ENCODE results near the gene PRKG1.

Gene PRKG1

GRCh38 chr10:51342381-51342780 is 268.1 kb downstream of the PRKG1 start:
- no peak for DNase-seq (ENCODE audit: low read depth)
- H3K4me3 ChIP-seq (ENCODE audit: low read depth, low read length), result no peak overlapping the region
- TF ChIP-seq CTCF (IDR thresholded peaks at IDR 0.05; ENCODE audit: insufficient read depth, low read depth, low read length, missing control alignments), result no peak

DNA sequence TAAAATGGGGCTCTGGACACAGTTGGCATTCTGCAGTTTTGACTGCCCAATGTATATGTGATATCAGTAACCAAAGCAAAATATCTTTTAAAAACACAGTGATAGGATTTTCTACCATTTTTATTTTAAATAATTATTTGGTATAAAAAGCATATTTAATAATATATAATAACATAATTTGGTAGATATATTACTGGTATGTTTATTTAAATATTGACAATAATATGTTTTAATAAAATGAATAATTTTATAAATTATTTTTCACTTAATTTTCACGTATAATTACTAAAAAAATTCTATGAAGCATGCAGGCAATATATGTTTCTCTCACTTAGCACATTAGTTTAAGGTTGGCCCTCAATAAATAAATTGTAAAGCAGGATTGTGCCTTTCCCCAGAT is 269.1 kb downstream of the PRKG1 start:
- no peak for TF ChIP-seq CTCF (IDR thresholded peaks at IDR 0.05; ENCODE audit: insufficient read depth, low read depth, low read length, missing control alignments)
- H3K4me3 ChIP-seq (ENCODE audit: low read depth, low read length), result no peak overlapping the region
- no peak for DNase-seq (ENCODE audit: low read depth)

GRCh38 chr10:51344371-51344770 is 270.1 kb downstream of the PRKG1 start:
- H3K4me3 ChIP-seq (ENCODE audit: low read depth, low read length), result no peak overlapping the region
- no peak for DNase-seq (ENCODE audit: low read depth)
- no peak for TF ChIP-seq CTCF (IDR thresholded peaks at IDR 0.05; ENCODE audit: insufficient read depth, low read depth, low read length, missing control alignments)

DNA sequence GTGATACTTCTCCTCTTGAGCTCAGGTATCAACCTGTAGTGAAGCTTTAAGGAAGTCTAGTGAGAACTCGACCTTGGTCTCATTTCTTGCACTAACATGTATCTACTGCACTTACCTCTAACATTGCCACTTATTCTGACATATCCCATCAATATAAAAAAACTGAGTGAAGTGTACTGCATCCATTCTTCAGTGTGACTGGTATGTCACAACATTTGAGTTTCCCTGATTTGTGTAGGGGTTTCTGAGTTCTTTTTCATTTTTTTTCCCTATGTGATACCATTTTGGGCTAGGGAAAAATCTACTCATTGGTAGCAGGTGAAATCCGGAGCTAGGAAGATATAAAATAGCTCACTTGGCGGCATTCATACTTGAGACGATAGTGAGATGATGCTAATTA is 274.3 kb downstream of the PRKG1 start:
- no peak overlapping the region for H3K4me3 ChIP-seq (ENCODE audit: low read depth, low read length)
- no peak for TF ChIP-seq CTCF (IDR thresholded peaks at IDR 0.05; ENCODE audit: insufficient read depth, low read depth, low read length, missing control alignments)
- no peak for DNase-seq (ENCODE audit: low read depth)

DNA sequence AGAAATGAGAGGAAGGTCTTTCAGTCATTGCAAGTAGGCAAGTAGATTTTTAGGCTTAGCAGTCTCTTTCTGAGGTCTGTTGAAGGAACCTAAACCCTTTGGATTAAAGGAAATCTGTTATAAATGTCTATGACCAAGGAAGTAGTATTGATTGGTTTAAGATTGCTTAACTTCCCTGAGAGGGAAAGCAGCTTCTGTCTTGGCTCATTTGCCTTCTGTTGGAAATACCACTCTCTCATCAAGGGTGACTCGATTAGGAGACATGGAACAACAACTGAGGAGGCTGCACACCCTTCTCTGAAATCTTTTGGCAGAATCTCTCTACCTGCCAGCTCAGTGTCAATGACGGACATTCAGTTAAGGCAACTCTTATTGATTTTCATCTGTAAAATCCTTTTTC is 282.9 kb downstream of the PRKG1 start:
- H3K4me3 ChIP-seq (ENCODE audit: low read depth, low read length), result no peak overlapping the region
- no peak for TF ChIP-seq CTCF (IDR thresholded peaks at IDR 0.05; ENCODE audit: insufficient read depth, low read depth, low read length, missing control alignments)
- DNase-seq (ENCODE audit: low read depth), result no peak

DNA sequence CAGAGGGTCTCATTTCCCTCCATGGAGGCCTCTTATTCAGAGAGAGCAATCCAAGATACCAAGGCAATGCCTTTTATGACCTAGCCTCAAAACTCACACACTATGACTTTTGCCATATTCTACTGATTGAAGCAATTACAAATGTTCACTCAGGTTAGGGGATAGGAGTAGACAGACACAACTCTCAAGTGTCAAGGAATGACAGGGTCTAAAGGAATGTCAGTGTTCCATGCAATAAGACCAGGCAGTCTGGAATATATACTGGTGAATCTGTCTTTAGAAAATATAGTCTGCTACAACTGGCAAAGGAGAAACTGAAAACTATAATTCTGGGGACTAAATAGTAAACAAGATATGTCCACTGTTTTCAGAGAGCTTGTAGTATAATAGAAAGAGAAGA is 283.9 kb downstream of the PRKG1 start:
- H3K4me3 ChIP-seq (ENCODE audit: low read depth, low read length), result no peak overlapping the region
- no peak for DNase-seq (ENCODE audit: low read depth)
- no peak for TF ChIP-seq CTCF (IDR thresholded peaks at IDR 0.05; ENCODE audit: insufficient read depth, low read depth, low read length, missing control alignments)

- no peak for TF ChIP-seq CTCF (IDR thresholded peaks at IDR 0.05; ENCODE audit: insufficient read depth, low read depth, low read length, missing control alignments)
- no peak for DNase-seq (ENCODE audit: low read depth)
- no peak overlapping the region for H3K4me3 ChIP-seq (ENCODE audit: low read depth, low read length)
Measured at GRCh38 chr10:51363415-51363814, 289.1 kb downstream of the PRKG1 start.
